ENCODE measurements around the gene ENOX1. TPM values are rescaled to one million over a fixed set of nuclear protein-coding genes. Genes with fewer than 3 reads are reported as not detected.

ENOX1 gene
- polyA plus RNA-seq, 3 donors = 0.04 TPM; not detected in 2

- Histone ChIP-seq H3K9ac (ENCODE audit: insufficient read depth, low read length, poor library complexity, severe bottlenecking) (no peak overlapping the region), H3K27ac (ENCODE audit: low read depth in 1 of 2, low read length in 2 of 2) (no peak overlapping the region), H3K4me3 (replicated peaks in 1 of 3; ENCODE audit: low read depth in 2 of 3, low read length in 3 of 3) (no peak overlapping the region), H3K27me3 (ENCODE audit: control insufficient read depth in 2 of 2, insufficient read depth in 2 of 2, low read length in 2 of 2) (peaks cover 0 to 3% of the 10 kb centered on the region in 2 donors), H3K36me3 (replicated peaks in 1 of 2; ENCODE audit: control insufficient read depth in 1 of 2, insufficient read depth in 2 of 2, low read length in 2 of 2) (no peaks in the 10 kb centered on the region), H3K79me2 (ENCODE audit: insufficient read depth, low read length) (no peaks in the 10 kb centered on the region), H2AFZ (ENCODE audit: insufficient read depth, low read depth, low read length, poor library complexity, severe bottlenecking) (no peak overlapping the region), H3K9me3 (replicated peaks in 1 of 2; ENCODE audit: control insufficient read depth in 1 of 2, insufficient read depth in 1 of 2, low read length in 2 of 2) (no peaks in the 10 kb centered on the region), H4K20me1 (ENCODE audit: insufficient read depth, low read length) (no peaks in the 10 kb centered on the region), H3K4me1 (ENCODE audit: control insufficient read depth in 1 of 2, insufficient read depth in 2 of 2, low read length in 2 of 2) (peaks cover 3 to 13% of the 10 kb centered on the region in 2 donors), H3K4me2 (replicated peaks; ENCODE audit: extremely low read depth, low read length, poor library complexity, severe bottlenecking) (no peak overlapping the region)
- Mint-ChIP-seq H3K9me3 (peaks cover 0 to 4% (median 0%) of the 10 kb centered on the region in 7 donors), H3K36me3 (no peaks in the 10 kb centered on the region), H3K4me3 (no peak overlapping the region), H3K4me1 (peaks cover 18% of the 10 kb centered on the region), H3K27ac (no peak overlapping the region), H3K27me3 (ENCODE audit: low read depth in 3 of 3) (peaks cover 3 to 11% (median 4%) of the 10 kb centered on the region in 3 donors)
- intact Hi-C loops (cut with micrococcal nuclease) = no loop called here
- WGBS (ENCODE audit: insufficient coverage) = no CpG with 5 or more reads among the region's 3 CpGs
- no peak for TF ChIP-seq CTCF (IDR thresholded peaks at IDR 0.05)
- DNase-seq = no peak
These were observed 421.8 kb downstream of the ENOX1 start for GRCh38 chr13:43365039-43365344.

GRCh38 chr13:43364210-43365038 is 422.3 kb downstream of the ENOX1 start:
- peaks cover 0 to 4% (median 0%) of the 10 kb centered on the region in 7 donors for H3K9me3 Mint-ChIP-seq
- H2AFZ ChIP-seq (ENCODE audit: insufficient read depth, low read depth, low read length, poor library complexity, severe bottlenecking) = peak overlapping the region; percentile 14
- peaks cover 24% of the 10 kb centered on the region for H3K4me1 Mint-ChIP-seq
- WGBS (ENCODE audit: insufficient coverage) = 6% methylated on average over 3 of the region's 10 CpGs
- peaks cover 5 to 16% of the 10 kb centered on the region in 2 donors for H3K4me1 ChIP-seq (ENCODE audit: control insufficient read depth in 1 of 2, insufficient read depth in 2 of 2, low read length in 2 of 2)
- no peak overlapping the region for H3K4me3 ChIP-seq (replicated peaks in 1 of 3; ENCODE audit: low read depth in 2 of 3, low read length in 3 of 3)
- no peaks in the 10 kb centered on the region for H3K36me3 ChIP-seq (replicated peaks in 1 of 2; ENCODE audit: control insufficient read depth in 1 of 2, insufficient read depth in 2 of 2, low read length in 2 of 2)
- no peak for DNase-seq
- peaks cover 0 to 8% (median 4%) of the 10 kb centered on the region in 3 donors for H3K27me3 Mint-ChIP-seq (ENCODE audit: low read depth in 3 of 3)
- intact Hi-C loops (cut with micrococcal nuclease) = no loop called here
- H3K36me3 Mint-ChIP-seq = no peaks in the 10 kb centered on the region
- no peaks in the 10 kb centered on the region for H3K27me3 ChIP-seq (ENCODE audit: control insufficient read depth in 2 of 2, insufficient read depth in 2 of 2, low read length in 2 of 2)
- H3K27ac ChIP-seq (ENCODE audit: low read depth in 1 of 2, low read length in 2 of 2) = no peak overlapping the region
- no peaks in the 10 kb centered on the region for H4K20me1 ChIP-seq (ENCODE audit: insufficient read depth, low read length)
- H3K27ac Mint-ChIP-seq = no peak overlapping the region
- H3K4me2 ChIP-seq (replicated peaks; ENCODE audit: extremely low read depth, low read length, poor library complexity, severe bottlenecking) = no peak overlapping the region
- H3K9ac ChIP-seq (ENCODE audit: insufficient read depth, low read length, poor library complexity, severe bottlenecking) = no peak overlapping the region
- no peak overlapping the region for H3K4me3 Mint-ChIP-seq
- no peaks in the 10 kb centered on the region for H3K9me3 ChIP-seq (replicated peaks in 1 of 2; ENCODE audit: control insufficient read depth in 1 of 2, insufficient read depth in 1 of 2, low read length in 2 of 2)
- TF ChIP-seq CTCF (IDR thresholded peaks at IDR 0.05) = no peak
- H3K79me2 ChIP-seq (ENCODE audit: insufficient read depth, low read length) = no peaks in the 10 kb centered on the region
